Daoy (cell line): ENCODE data around the gene PAMR1. TPM values are rescaled to one million over a fixed set of nuclear protein-coding genes. Genes with fewer than 3 reads are reported as not detected.

Source experiments
- DNase-seq: peaks from one replicate; pipeline ENCODE4 v3.0.0-alpha.2; 2015; ENCODE audit warnings: low read depth
- total RNA-seq: library from RNA; depleted of rRNA; stranded (reverse); fragments of >200 nt; shearing (Covaris generic); gene quantifications from 2 replicates; pipeline ENCODE4 v1.2.3, GENCODE V29; 2014

Gene PAMR1
- total RNA-seq, 1 experiment from 2014 or later: 0.17 TPM

- no peak for DNase-seq
These were observed 71.1 kb downstream of the PAMR1 start for GRCh38 chr11:35454362-35454761.

GRCh38 chr11:35436581-35437250 is 88.7 kb downstream of the PAMR1 start:
- no peak for DNase-seq

- no peak for DNase-seq
These were observed 91.8 kb downstream of the PAMR1 start for GRCh38 chr11:35433588-35433987.

- DNase-seq: no peak
These were observed 93.0 kb downstream of the PAMR1 start for GRCh38 chr11:35432464-35432863.

GRCh38 chr11:35427071-35427470 is 98.3 kb downstream of the PAMR1 start:
- peak; percentile 76 for DNase-seq

GRCh38 chr11:35426351-35426750 is 99.1 kb downstream of the PAMR1 start:
- no peak for DNase-seq

- DNase-seq: no peak
These were observed 99.7 kb downstream of the PAMR1 start for GRCh38 chr11:35425603-35426212.

- DNase-seq: no peak
These were observed 101.1 kb downstream of the PAMR1 start for GRCh38 chr11:35424157-35424940.

- no peak for DNase-seq
These were observed 105.0 kb downstream of the PAMR1 start for GRCh38 chr11:35420371-35420770.

GRCh38 chr11:35419830-35420333 is 105.5 kb downstream of the PAMR1 start:
- peak; percentile 8 for DNase-seq

- DNase-seq: peak; percentile 18
These were observed 106.1 kb downstream of the PAMR1 start, which contains the start of gene SLC1A2 for GRCh38 chr11:35419184-35419829. TSS of gene SLC1A2 (minus strand) at chr11:35419558. CDS start at chr11:35418966, 592 bp downstream.

- DNase-seq: peak; percentile 6
These were observed 106.9 kb downstream of the PAMR1 start for GRCh38 chr11:35418282-35419183.

- DNase-seq: no peak
These were observed 109.9 kb downstream of the PAMR1 start for GRCh38 chr11:35415487-35415886.

GRCh38 chr11:35414776-35415175 is 110.6 kb downstream of the PAMR1 start:
- DNase-seq: no peak

GRCh38 chr11:35414311-35414710 is 111.1 kb downstream of the PAMR1 start:
- no peak for DNase-seq

GRCh38 chr11:35413598-35413997 is 111.8 kb downstream of the PAMR1 start:
- no peak for DNase-seq

- peak; percentile 23 for DNase-seq
These were observed 113.1 kb downstream of the PAMR1 start for GRCh38 chr11:35412285-35412684.

- DNase-seq: no peak
These were observed 118.4 kb downstream of the PAMR1 start for GRCh38 chr11:35407041-35407440.

- DNase-seq: peak; percentile 60
These were observed 121.0 kb downstream of the PAMR1 start for GRCh38 chr11:35404388-35404775.

GRCh38 chr11:35403765-35404387 is 121.5 kb downstream of the PAMR1 start:
- DNase-seq: no peak
